ENCODE data around the gene ZNF618.

ZNF618 gene

DNA sequence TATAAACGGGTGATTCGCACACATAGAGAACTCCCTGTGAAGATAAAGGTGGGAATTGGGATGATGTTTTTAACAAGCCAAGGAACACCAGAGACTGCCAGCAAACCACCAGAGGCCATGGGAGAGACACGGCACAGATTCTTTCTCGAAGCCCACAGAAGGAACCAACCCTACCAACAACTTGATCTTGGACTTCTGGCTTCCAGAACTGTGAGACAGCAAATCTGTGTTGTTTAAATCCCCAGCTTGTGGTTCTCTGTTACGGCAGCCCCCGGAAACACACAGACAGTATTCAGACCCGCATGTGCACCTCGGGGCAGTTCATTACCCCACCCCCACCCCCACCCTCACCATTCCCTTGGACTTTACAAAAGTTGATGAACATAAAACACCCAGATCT, 189.2 kb downstream of the ZNF618 start:
- DNase-seq, result no peak

DNA sequence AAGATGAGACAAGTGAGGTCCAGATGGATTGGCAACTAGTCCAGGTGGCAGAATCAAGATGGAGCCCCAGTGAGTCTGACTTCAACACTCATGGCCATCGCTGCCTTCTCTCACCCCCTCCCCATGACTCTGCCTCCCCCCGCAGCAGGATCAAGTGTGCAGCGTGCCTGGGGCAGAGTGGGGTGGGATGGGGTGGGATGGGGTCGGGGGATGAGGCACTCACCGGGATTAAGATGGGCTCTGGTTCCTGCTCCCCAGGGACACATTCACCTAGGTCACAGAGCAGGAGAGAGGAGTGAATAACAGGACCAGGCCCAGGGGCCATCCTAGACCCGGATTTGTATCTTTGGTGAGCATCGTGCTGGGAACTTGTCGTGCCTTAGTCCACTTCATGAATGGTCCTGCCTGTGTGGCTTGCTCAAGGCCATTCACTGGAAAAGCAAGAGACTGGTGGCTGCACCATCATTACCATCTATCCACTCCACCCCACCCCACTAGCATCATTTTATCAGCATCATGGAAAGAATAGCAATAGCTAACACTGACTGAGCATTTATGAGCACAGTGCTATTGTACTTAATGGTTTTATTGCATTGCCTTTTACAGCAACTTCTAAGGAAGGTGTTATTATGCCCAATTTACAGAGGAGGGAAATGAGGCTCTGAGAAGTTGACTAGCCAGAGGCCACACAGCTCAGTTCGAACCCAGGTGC, 193.5 kb downstream of the ZNF618 start:
- no peak for DNase-seq

DNA sequence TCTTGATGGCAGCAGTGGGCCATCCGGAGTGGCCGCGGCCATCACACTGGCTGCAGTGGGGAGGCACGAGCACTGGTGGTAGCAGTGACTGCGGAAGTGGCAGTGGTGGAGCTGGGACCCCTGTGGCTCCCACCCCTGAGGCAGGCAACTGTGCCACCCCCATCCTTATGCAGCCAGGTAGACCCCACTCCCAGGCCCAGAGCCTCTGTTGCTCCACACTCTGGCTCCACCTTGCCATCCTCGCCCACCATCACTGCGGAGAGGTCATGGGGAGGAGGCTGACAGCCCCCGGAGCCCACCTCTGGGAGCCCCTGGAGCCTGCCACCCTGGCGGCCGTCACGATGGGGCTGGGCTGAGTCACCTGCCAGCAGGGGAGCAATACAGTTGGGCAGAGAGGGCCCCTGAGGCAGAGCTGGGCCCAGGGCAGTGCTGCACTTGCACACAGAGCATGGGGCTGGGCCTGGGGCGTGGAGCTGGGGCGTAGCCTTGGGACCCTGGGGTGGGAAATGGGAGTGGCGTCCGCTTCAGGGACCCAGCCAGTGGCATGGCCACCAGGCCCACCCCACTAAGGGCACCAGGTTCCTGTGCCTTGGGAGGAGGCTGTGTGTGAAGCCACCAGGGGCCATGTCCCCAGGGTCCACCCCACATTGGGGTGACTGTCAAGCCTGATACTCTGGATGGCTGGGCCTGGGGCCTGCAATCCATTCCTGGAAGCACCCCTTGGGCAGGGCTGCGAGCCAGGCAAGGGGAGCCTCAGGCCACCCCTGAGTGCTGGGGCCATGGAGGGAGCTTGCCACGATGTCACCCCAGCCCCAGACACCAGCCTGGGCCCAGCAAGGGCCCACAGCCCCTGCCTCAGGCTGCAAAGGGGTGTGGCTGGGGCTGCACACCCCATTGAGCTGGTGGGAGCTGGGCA, 194.3 kb downstream of the ZNF618 start:
- no peak for DNase-seq

DNA sequence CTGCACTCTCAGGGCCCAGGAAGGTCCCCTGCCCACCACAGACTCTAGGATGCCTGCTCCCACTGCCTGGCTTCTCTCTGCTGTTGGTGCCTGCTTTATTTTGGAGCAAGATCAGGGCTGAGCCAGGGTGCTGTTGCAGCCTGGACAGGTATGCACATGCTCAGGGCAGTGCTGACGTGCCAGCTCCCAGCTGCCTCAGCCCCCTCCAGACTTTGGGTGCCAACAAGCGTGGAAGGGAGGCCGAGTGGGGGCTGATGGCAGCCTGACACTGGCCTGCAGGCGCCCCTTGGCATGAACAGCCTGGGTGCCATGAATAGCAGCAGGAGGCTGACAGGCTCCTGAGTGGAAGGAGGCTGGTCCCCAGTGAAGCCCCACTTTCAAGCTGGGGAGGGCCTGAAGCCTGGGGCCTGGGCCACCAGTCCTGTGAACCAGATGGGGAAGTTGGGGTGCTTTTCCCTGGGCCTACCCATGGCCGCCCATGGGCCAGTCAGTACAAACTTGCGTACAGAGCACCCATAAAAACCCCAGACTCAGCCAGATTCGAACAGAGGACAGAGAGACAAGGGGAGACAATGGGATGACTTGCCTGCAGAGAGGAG, 195.2 kb downstream of the ZNF618 start:
- no peak for DNase-seq

DNA sequence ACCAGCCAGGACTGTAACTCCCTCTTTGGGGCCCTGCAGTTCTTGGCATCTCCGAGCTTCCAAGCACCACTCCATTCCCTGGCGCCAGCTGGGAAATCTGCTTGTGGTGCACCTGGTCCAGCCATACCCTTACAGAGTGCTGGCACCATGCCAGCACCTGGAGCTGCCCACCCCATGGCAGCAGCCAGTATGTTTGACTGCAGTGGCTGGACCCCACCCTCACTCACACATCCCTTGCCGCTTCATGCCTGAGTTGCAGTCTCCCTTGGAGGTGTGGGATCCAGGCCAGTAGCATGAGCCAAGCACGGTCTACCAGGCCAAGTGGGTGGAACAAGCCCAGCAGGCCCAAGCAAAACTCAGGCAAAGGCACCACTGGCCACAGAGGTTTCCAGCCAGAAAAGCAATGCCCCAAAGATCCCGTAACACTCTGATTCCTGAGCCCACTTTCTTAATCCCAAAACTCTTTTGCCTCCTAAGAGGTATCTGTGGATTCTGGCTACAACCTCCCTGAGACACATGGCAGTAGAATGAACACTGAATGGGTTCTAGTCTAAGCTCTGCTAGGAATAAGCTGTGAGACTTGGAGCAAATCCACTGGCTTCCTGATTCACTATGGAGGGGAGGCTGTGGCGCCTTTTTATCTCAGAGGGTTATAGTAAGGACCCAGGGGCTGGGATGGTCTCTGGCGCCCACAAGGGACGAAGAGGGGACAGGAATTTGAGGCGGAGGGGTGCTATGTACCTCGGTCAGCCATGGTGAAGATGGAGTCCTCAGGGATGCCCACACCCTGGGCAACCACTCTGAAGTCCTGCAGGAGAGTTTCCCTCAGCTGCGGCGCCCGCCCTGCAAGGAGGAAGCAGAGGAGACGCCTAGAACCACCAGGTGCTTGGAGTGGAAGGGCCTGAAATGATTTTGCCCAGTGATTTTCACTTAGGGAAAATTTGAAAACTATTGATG, 196.4 kb downstream of the ZNF618 start:
- DNase-seq, result no peak

DNA sequence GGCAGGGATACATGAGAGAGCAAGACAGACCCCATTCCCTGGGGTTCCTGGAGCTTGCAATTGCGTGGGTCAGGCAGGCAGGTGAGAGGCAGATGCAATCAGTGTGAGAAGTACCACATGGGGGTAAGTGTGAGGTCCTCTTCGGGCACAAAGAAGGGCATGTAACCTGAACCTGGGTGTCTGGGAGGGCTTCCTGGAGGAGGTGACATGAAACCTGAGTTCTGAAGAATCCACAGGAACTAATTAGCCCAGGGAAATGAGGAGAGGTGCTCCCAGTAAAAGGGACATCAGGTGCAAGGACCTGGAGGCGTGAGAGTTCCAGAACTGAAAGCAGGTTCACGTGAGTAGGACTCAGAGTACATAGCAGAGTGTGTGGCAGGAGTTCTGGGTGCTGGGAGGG, 199.5 kb downstream of the ZNF618 start:
- DNase-seq, result no peak

DNA sequence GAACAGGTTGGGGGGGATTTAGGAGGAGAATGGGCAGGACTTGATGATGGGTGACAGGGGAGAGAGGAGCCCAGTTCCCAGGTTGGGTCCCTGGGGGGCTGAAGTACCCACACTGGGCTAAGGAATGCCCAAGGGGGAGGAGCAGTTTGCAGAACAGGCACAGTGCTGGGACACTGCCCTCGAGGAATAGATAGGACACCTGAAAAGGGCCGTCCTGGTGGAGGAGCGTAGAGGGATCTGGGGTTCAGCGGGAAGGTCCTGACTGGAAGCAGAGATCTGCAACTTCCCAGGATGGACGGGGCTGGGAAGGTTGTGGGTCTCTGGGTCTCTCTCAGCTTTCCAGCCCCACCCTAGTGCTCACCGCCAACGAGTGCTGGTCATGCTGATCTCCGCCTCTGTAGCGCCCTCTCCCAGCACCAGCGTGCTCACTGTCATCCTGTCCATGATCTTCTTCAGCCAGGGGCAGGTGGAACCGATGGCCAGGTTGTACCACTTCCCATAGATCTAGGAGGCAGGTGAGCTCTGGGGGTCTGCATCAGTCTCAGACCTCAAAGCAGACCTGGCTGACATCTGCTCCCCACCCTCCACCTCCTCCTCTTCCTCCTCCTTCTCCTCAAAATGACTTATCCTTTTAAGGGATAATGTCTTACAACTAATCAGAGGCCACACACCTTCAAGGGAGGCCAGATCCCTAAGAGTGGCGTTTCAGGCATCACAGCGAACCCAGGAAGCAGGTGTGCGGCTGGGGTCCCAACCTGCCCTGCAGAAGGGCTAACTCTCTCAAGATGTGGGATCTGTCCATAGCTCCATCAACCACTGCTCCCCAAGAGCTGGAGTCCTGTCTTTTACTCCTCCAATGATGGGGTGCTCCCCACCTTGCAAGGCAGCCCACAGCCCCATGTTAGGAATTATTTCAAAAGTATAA, 200.4 kb downstream of the ZNF618 start:
- no peak for DNase-seq

DNA sequence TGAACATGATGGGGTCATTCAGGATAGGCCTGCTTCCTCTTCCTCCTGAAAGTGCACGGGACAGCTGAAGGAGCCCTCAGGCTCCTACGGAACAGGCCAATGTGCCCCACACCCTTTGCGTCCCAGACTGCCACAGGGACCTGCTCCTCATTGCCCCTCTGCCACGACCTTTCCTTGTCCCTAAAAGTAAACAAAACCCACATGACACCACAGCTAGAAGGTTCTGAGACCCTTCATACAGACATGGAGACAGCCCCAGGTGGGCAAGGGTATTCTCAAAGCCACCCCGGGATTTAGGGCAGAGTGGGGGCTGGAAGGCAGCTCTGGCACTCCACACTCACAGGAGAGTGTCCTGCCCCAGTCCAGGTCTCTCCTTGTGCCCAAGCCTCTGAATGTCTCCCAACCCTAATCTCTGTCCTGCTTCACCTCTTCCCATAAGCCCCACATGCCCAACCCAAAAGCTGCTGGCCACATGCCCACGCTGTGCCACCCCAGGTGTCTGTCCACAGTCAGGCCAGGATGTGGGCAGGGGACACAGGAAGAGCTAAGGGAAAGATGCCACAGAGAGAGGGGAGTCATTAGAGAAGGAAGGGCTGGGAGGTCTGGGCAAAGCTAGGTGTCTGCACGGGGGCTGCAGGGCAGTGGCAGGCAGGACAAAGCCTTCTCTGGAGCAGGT, 201.2 kb downstream of the ZNF618 start:
- DNase-seq, result no peak

DNA sequence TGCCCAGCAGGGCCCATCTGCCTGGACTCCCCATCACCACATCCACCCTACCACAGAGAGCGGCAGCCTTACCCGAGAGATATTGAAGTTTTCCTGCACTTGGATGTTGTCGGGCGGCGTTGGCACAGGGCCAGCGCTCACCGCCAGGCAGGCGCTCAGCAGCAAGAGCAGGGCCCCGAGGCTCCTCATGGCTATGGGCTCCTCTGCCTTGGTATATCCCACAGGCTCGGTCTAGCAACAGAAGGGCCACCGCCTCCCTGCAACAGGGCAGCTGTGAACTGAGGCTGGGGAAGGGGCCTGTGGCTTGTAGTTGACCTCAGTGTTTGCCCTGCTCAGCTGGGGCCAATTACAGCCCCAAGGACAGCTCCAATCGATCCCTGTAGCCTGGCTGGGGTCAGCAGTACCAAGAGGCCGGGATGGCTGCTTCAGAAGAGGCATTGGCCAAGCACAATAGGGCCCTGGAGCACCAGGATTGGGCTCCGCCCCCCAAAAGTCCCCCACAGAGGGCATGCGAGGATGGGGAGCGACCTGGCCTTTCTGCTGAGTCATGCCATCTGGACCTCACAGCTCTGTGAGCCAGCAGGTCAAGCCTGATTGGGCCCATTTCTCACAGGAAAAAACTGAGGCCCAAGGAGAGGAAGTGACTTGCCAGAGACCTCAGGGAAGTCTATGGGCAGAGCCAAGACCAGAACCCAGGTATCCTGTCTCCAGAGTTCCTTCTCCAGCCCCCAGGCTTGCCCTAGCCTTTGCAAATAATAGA, 202.1 kb downstream of the ZNF618 start, which contains the start of gene AMBP:
Gene AMBP (minus strand): TSS at position 280 of the 760 bp plus-strand sequence. CDS start 91 bp downstream, at position 189.
- no peak for DNase-seq

DNA sequence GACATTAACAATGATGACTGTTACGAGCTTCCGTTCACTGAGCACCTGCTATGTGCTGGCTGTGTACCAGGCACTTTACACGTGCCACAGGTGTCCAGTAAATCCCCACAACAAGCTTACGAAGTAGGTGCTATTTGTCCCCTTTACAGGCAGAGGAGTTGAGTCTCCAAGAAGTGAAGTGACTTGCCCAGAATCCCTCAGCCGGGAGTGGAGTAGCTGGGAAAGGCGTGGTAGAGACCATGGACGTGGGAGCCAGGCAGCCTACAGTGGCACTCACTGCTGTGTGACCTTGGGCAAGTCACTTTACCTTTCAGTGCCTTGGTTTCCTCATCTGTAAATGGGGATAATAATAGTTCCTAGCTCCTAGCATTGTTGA, 202.7 kb downstream of the ZNF618 start:
- DNase-seq, result no peak

DNA sequence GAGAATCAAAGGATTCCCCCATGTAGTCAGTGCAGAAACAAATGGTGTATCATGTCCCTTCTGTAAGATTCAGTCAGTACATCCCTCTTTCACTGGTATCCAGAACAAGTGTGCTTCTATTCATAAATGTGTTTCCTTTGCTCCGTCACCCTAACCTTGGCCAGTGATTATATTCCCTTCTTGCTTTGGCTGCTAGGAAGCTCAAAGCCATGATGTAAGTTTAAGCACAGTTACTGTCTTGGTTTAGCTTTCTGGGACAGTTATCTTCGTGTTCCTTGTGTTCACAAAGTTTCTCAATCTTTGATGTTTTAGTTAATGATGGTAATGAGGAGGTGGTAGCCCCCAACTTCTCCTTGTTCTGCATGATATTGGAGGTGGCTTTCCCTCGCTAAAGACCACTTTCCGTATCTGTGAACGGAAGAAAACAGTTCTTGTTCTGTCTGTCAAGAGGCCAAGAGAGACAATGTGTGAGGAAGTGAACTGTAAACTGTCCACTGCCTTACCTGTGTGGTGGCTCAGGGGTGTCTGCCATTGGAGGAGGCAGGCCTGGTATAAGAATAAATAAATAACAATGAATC, 204.2 kb downstream of the ZNF618 start:
- DNase-seq, result no peak

DNA sequence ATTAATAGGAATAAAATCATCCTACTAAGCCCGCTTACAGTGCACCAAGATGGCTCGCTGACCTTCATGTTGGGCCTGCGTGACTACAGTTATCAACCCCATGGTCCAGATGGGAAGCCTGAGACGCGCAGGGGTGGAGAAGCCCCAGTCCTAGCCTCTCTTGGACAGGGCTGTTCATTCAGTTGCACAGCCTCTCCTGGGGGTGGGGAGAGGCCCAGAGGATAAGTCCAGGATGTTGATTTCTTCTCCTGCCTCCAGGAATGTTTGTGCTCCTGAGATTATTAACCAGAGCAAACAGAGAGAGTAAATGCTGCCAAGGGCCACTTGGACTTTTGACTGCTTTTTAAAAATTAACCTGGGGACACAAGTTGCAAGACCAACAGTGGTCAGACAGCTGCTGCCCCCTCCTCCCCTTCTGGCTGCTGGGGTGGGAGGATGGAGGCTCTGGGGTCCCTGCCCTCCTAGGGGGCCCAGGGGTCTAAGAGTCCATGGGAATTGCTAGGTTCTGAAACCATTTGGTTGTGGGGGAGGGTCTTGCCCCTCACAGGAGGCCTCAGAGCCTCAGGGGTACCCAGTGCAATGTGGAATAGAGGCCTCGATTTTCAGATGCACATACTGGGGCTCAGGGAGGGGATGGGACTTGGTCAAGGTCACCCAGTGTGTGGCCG, 204.8 kb downstream of the ZNF618 start:
- DNase-seq, result no peak

DNA sequence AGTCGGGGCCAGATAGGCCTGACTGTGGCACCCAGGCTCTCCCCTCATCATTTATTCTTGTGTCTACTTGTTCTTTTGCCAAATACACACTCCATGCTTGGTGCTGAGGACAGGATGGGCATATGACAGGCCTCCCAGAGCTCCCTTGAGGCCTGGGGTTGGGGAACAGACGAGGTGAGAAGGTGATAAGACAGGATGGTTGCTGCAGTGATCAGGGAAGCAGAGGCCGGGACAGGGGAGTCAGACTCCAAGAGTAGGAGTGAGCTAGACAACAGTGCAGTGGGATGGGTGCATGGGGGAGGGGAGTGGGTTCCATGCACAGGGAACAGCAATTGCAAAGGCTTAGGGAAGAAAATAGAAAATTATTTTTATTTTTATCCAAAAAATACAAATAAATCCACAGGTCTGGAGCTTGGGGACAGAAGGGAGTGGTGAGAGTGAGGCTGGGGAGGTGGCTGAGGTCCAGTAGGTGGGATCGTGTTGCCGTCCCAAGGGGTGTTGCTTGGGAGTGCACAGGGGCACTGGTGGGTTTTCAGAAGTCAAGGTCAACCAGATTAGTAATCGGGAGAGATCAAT, 205.4 kb downstream of the ZNF618 start:
- peak; percentile 35 for DNase-seq

DNA sequence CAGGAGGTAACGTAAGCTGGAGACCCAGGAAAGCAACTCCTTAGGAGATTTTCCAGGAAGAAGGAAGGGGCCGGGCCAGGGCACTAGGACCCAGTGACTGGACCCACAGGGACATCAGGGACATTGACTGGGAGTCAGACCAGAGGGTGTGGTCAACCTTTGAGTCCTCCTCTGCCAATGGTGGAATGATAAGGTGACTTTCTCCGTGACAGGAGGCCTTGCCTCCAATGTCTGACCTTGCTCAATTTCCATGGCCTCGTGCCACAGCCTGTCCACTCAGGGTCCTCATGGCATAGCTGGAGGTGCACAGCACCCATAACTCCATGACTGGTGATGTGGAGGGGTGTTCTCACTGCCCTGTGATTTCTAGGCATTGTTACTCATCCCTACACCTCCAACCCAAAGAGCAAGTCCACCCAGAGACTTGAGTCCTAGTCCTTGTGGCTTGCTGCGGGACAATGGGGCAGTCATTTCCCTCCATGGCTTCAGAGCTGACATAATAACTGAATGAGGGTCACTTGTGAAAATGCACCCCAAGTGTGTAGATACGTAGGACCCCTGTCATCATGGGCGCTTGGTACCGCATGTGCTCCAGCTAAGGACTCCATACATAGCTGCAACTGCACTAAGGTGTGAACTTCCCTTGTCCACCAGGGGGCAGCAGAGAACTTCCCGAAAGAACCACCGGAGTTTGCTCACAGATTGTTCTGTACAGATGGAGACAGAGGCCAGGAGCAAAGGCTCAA, 206.1 kb downstream of the ZNF618 start:
- peak; percentile 92 for DNase-seq

DNA sequence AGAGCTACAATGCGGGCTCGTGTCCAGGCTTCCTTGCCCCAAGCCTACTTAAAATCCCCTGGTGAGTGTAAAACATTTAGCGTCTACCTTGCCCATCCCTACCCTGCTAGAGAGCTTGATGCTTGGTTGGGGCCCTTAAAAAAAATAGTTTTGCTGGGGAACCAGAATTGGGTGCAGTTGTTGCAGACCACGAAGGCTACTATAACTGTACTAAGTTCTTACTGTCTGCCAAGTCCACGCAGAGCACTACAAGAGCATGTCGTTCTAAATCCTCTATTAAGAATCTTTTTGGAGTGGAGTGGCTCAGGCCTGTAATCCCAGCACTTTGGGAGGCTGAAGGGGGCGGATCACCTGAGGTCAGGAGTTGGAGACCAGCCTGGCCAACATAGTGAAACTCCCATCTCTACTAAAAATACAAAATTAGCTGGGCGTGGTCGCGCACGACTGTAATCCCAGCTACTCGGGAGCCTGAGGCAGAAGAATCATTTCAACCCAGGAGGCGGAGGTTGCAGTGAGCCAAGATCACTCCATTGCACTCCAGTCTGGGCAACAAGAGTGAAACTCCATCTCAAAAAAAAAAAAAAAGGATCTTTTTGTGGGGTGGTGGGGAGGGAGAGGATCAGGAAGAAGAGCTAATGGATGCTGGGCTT, 206.8 kb downstream of the ZNF618 start:
- DNase-seq, result peak; percentile 46

DNA sequence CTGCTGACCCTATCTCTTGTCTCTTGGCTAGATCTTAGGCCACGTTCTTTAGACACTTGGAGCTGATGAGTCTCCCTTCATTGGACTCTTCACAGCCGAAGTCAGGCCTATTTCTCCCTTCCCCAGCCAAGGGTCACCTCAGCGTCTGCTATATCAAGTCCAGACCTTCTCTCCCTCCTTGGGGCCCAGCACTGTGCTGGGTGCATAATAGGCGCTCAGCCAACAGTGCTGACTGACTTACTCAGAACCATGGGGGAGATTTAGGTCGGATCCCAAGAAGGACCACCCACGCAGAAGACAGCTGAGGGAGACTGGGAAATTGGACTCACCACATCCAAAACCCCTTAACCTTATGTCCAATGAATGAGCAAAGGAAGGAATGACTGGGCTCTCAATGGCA, 207.6 kb downstream of the ZNF618 start:
- DNase-seq, result peak; percentile 37

All from activated CD8-positive, alpha-beta memory T cell treated with anti-CD3 and anti-CD28 coated beads for 24 hours (primary cell).